ENCODE data around the gene GMPR2. TPM values are rescaled to one million over a fixed set of nuclear protein-coding genes. Genes with fewer than 3 reads are reported as not detected.

GMPR2 gene
- total and polyA plus RNA-seq, 2 of the 4 experiments (the other 2 are of a cell fraction) = 63.7 to 92.5 TPM

DNA sequence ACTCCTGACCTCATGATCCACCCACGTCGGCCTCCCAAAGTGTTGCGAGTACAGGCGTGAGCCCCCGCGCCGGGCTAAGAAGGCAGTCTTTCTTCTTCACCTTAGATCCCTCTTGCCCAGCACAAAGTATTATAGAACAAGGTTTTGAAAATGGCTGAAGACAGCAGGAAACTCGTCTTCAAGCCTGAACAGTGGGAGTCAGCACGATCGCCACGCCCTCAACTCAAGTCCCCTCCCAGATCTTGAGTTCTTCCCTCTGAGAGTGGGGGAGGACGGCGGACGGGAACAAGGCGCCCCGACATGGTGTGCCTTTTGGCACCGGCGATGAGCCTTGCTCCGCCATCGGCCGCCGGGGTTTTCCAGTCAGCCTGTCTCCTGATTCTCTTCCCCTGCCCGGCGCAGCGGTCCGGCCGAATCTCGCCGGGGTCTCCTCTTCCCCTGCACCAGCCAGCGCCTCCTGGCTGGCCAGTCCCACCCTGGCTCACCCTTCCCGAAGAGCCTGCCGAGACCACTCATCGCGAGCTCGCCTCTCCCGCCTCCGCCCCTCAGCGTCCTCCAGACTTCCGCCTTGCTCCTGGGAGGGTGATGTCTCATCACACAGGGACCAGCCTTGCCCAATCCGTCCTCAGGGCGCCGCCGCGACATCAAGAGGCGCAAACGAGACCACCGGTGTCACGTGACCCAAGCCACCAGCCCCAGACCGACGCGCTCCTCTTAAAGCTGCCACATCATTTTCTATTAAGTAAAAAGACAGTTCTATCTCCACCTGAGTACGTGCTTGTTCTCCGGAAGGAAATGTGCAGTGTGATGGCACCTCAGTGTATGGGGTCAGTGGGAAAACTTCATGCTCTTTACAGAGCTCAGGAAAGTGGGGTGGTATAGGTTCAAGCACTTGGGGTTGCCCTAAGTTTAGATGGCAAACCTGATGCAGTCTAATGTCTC lies 19.5 kb upstream of the GMPR2 start, which contains the start of gene CHMP4A (continued):
- TF ChIP-seq BHLHE40 (IDR thresholded peaks at IDR 0.05; ENCODE audit: low read depth, low read length) (peak; percentile 84), CHD1 (IDR thresholded peaks at IDR 0.05; ENCODE audit: low read depth, low read length) (peak; percentile 46; the same call in 1 of the 2 replicates), RCOR1 (IDR thresholded peaks at IDR 0.05; ENCODE audit: insufficient replicate concordance, low read length) (no peak)

Data from IMR-90 (cell line).